Activated T-helper 2 cell treated with anti-CD3 and anti-CD28 coated beads, Interferon-gamma antibody, Interleukin-2, Interleukin-4, amounts not matched to agents 10 μg/mL and 5 μg/mL and 100 μg/mL, durations not matched to agents 14 hours and 24 hours and 36 hours (primary cell): ENCODE results near the gene CYB561. TPM values are rescaled to one million over a fixed set of nuclear protein-coding genes. Genes with fewer than 3 reads are reported as not detected.

Experiments
- DNase-seq: peaks from one replicate; pipeline ENCODE4 v3.0.0; 2021; ENCODE audit warnings: low spot score
- H3K27ac Mint-ChIP-seq: one replicate; pipeline ENCODE4 v1.8.0; 2021; ENCODE audit warnings: mixed read lengths
- H3K27me3 Mint-ChIP-seq: one replicate; pipeline ENCODE4 v1.8.0; 2021; ENCODE audit warnings: low read depth, mixed read lengths
- H3K36me3 Mint-ChIP-seq: one replicate; pipeline ENCODE4 v1.8.0; 2021; ENCODE audit warnings: low read depth, mixed read lengths
- H3K4me1 Mint-ChIP-seq: one replicate; pipeline ENCODE4 v1.8.0; 2021; ENCODE audit warnings: low read depth, mixed read lengths
- H3K4me3 Mint-ChIP-seq: one replicate; pipeline ENCODE4 v1.8.0; 2021; ENCODE audit warnings: low read depth, mild to moderate bottlenecking, moderate library complexity, mixed read lengths
- H3K9me3 Mint-ChIP-seq: one replicate; pipeline ENCODE4 v1.8.0; 2021; ENCODE audit warnings: mixed read lengths
- intact Hi-C: fragments of 100-400 bp; cut with micrococcal nuclease; formaldehyde crosslinking; loops from one replicate; pipeline ENCODE4 v1.15.1; 2023
- total RNA-seq: library from RNA; stranded (reverse); gene quantifications from 2 replicates; pipeline ENCODE4 v1.2.3, GENCODE V29; 2022

Gene CYB561
- total RNA-seq, 1 donor from 2014 or later = 0.41 TPM

- Mint-ChIP-seq H3K9me3 (no peaks in the 10 kb centered on the region), H3K36me3 (no peaks in the 10 kb centered on the region), H3K27me3 (peaks cover 21% of the 10 kb centered on the region), H3K4me3 (no peak overlapping the region), H3K4me1 (peaks cover 27% of the 10 kb centered on the region), H3K27ac (no peak overlapping the region)
- intact Hi-C loops = no loop called here
- DNase-seq = no peak
Observed at GRCh38 chr17:63442549-63443035, 3.5 kb downstream of the CYB561 start.

- H3K27ac Mint-ChIP-seq = no peak overlapping the region
- no peak overlapping the region for H3K4me3 Mint-ChIP-seq
- DNase-seq = no peak
Observed at GRCh38 chr17:63442074-63442473, 4.0 kb downstream of the CYB561 start.

GRCh38 chr17:63441654-63442053, 4.5 kb downstream of the CYB561 start:
- H3K4me1 Mint-ChIP-seq = peaks cover 20% of the 10 kb centered on the region
- no peak overlapping the region for H3K4me3 Mint-ChIP-seq
- H3K36me3 Mint-ChIP-seq = no peaks in the 10 kb centered on the region
- peaks cover 20% of the 10 kb centered on the region for H3K27me3 Mint-ChIP-seq
- intact Hi-C loops = no loop called here
- DNase-seq = no peak
- H3K9me3 Mint-ChIP-seq = no peaks in the 10 kb centered on the region
- H3K27ac Mint-ChIP-seq = no peak overlapping the region

More at GRCh38 chr17:63442074-63442473, 4.0 kb downstream of the CYB561 start:
- no peaks in the 10 kb centered on the region for H3K36me3 Mint-ChIP-seq
- H3K27me3 Mint-ChIP-seq = peaks cover 20% of the 10 kb centered on the region
- intact Hi-C loops = no loop called here
- H3K4me1 Mint-ChIP-seq = peaks cover 22% of the 10 kb centered on the region
- no peaks in the 10 kb centered on the region for H3K9me3 Mint-ChIP-seq

GRCh38 chr17:63440770-63441335, 5.3 kb downstream of the CYB561 start:
- Mint-ChIP-seq H3K9me3 (no peaks in the 10 kb centered on the region), H3K4me1 (peaks cover 20% of the 10 kb centered on the region), H3K4me3 (no peak overlapping the region), H3K36me3 (no peaks in the 10 kb centered on the region), H3K27ac (no peak overlapping the region), H3K27me3 (peaks cover 20% of the 10 kb centered on the region)
- intact Hi-C loops = no loop called here
- DNase-seq = no peak

- H3K4me1 Mint-ChIP-seq = peaks cover 20% of the 10 kb centered on the region
- peak overlapping the region; percentile 31 for H3K4me3 Mint-ChIP-seq
- intact Hi-C loops = no loop called here
- no peaks in the 10 kb centered on the region for H3K36me3 Mint-ChIP-seq
- H3K9me3 Mint-ChIP-seq = no peaks in the 10 kb centered on the region
- H3K27ac Mint-ChIP-seq = peak overlapping the region; percentile 29
- H3K27me3 Mint-ChIP-seq = peaks cover 18% of the 10 kb centered on the region
- DNase-seq = no peak
Observed at GRCh38 chr17:63440127-63440769, 5.9 kb downstream of the CYB561 start.

GRCh38 chr17:63439687-63440086, 6.4 kb downstream of the CYB561 start:
- Mint-ChIP-seq H3K27me3 (peaks cover 13% of the 10 kb centered on the region), H3K27ac (peak overlapping the region; percentile 29), H3K36me3 (no peaks in the 10 kb centered on the region), H3K9me3 (no peaks in the 10 kb centered on the region), H3K4me1 (peaks cover 21% of the 10 kb centered on the region), H3K4me3 (peak overlapping the region; percentile 31)
- no peak for DNase-seq
- intact Hi-C loops = no loop called here

- H3K27ac Mint-ChIP-seq = no peak overlapping the region
- H3K27me3 Mint-ChIP-seq = peaks cover 5% of the 10 kb centered on the region
- H3K4me1 Mint-ChIP-seq = peaks cover 22% of the 10 kb centered on the region
- H3K9me3 Mint-ChIP-seq = no peaks in the 10 kb centered on the region
- intact Hi-C loops = no loop called here
- no peaks in the 10 kb centered on the region for H3K36me3 Mint-ChIP-seq
- no peak for DNase-seq
- no peak overlapping the region for H3K4me3 Mint-ChIP-seq
Observed at GRCh38 chr17:63438092-63439051, 7.7 kb downstream of the CYB561 start.

- Mint-ChIP-seq H3K4me3 (no peak overlapping the region), H3K36me3 (no peaks in the 10 kb centered on the region), H3K9me3 (no peaks in the 10 kb centered on the region), H3K4me1 (peaks cover 26% of the 10 kb centered on the region), H3K27ac (no peak overlapping the region), H3K27me3 (no peaks in the 10 kb centered on the region)
- intact Hi-C loops = no loop called here
- no peak for DNase-seq
Observed at GRCh38 chr17:63437287-63438091, 8.6 kb downstream of the CYB561 start.

- peaks cover 26% of the 10 kb centered on the region for H3K4me1 Mint-ChIP-seq
- H3K36me3 Mint-ChIP-seq = no peaks in the 10 kb centered on the region
- no peak overlapping the region for H3K4me3 Mint-ChIP-seq
- no peaks in the 10 kb centered on the region for H3K9me3 Mint-ChIP-seq
- intact Hi-C loops = no loop called here
- peaks cover 2% of the 10 kb centered on the region for H3K27me3 Mint-ChIP-seq
- DNase-seq = no peak
- H3K27ac Mint-ChIP-seq = no peak overlapping the region
Observed at GRCh38 chr17:63436523-63437110, 9.5 kb downstream of the CYB561 start.

GRCh38 chr17:63435681-63436522, 10.2 kb downstream of the CYB561 start:
- peaks cover 26% of the 10 kb centered on the region for H3K4me1 Mint-ChIP-seq
- no peaks in the 10 kb centered on the region for H3K9me3 Mint-ChIP-seq
- DNase-seq = no peak
- peaks cover 2% of the 10 kb centered on the region for H3K27me3 Mint-ChIP-seq
- intact Hi-C loops = no loop called here
- no peak overlapping the region for H3K27ac Mint-ChIP-seq
- H3K4me3 Mint-ChIP-seq = no peak overlapping the region
- H3K36me3 Mint-ChIP-seq = no peaks in the 10 kb centered on the region

GRCh38 chr17:63434951-63435571, 11.0 kb downstream of the CYB561 start:
- Mint-ChIP-seq H3K4me3 (no peak overlapping the region), H3K9me3 (no peaks in the 10 kb centered on the region), H3K36me3 (no peaks in the 10 kb centered on the region), H3K27ac (no peak overlapping the region), H3K27me3 (peaks cover 2% of the 10 kb centered on the region), H3K4me1 (peaks cover 18% of the 10 kb centered on the region)
- intact Hi-C loops = no loop called here
- peak; percentile 36 for DNase-seq
